H4 (cell line): ENCODE data around the gene MRTFA. TPM values are rescaled to one million over a fixed set of nuclear protein-coding genes. Genes with fewer than 3 reads are reported as not detected.
"Not testable (repeated sequence)": the region's sequence is repeated elsewhere in the genome, so short reads cannot be mapped to it uniquely, and the experiment has no call there.

Source experiments
- DNase-seq: peaks from one replicate; pipeline ENCODE4 v3.0.0-alpha.2; 2015; ENCODE audit warnings: low spot score
- total RNA-seq: library from RNA; depleted of rRNA; stranded (reverse); fragments of >200 nt; shearing (Covaris generic); gene quantifications from 2 replicates; pipeline ENCODE4 v1.2.3, GENCODE V29; 2014

MRTFA gene
- total RNA-seq, 1 experiment from 2014 or later = 20.5 TPM

DNA sequence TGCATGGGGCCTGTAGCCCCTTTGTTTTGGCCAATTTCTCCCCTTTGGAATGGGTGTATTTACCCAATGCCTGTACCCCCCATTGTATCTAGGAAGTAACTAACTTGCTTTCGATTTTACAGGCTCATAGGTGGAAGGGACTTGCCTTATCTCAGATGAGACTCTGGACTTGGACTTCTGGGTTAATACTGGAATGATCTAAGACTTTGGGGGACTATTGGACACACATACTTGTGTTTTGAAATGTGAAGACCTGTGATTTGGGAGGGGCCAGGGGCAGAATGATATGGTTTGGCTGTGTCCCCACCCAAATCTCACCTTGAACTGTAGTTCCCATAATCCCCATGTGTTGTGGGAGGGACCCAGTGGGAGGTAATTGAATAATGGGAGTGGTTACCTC lies 82.5 kb downstream of the MRTFA start:
- DNase-seq = not testable (repeated sequence)

DNA sequence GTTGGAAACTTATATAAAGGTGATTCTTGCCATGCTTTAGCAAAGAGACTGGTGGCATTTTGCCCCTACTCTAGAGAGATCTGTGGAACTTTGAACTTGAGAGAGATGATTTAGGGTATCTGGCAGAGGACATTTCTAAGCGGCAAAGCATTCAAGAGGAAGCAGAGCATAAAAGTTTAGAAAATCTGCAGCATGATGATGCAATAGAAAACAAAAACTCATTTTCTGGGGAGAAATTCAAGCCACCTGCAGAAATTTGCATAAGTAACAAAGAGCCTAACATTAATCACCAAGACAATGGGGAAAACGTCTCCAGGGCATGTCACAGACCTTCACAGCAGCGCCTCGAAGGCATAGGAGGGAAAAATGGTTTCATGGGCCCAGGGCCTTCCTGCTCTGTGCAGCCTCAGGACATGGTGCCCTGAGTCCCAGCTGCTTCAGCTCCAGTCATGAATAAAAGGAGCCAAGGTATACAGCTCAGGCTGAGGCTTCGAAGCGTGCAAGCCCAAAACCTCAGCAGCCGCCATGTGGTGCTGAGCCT lies 83.4 kb downstream of the MRTFA start:
- DNase-seq = no peak

DNA sequence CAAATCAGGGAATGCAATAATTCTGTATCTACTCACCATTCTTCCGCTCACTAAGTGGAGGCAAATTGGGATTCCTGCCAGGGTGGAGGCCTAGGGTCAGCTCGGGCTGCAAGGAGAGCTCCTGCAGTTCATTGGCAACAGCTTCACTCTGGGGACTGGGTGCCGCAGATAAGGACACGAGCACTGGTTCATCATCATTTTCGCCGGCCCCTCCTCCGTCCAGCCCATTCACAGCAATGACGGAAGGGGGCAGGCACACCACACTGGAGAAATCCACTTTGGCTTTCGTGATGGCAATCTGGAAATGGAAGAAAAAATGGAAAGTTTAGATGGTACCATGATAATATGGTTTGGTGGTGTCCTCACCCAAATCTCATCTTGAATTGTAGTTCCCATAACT lies 84.4 kb downstream of the MRTFA start:
- no peak for DNase-seq

DNA sequence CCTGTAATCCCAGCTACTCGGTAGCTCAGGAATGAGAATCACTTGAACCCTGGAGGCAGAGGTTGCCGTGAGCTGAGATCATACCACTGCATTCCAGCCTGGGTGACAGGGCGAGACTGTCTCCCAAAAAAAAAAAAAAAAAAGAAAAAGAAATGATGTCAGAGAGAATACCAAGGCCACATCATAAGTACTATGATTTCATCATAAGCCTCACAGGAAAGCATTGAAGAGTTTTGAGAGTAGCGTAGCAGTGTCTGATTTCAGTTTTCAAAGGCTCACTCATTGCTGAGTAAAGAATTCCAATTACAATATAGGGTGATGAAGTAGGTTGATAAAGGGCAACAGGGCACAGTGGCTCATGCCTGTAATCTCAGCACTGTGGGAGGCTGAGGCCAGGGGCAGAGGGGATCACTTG lies 88.8 kb downstream of the MRTFA start:
- DNase-seq = no peak

DNA sequence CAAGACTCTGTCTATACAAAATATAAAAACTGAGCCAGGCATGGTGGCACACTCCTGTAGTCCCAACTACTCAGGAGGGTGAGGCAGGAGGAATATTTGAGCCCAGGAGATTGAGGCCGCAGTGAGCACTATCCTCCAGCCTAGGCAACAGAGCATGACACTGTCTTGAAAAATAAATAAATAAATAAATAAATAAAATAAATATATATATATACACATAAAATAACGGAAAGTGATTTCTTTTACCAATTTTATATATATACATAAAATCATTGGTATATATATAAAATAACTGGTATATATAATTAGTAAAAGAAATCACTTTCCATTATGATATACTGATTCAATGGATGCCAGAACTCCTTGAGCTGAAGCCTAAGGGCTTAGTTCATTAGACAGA lies 91.8 kb downstream of the MRTFA start:
- DNase-seq = no peak

DNA sequence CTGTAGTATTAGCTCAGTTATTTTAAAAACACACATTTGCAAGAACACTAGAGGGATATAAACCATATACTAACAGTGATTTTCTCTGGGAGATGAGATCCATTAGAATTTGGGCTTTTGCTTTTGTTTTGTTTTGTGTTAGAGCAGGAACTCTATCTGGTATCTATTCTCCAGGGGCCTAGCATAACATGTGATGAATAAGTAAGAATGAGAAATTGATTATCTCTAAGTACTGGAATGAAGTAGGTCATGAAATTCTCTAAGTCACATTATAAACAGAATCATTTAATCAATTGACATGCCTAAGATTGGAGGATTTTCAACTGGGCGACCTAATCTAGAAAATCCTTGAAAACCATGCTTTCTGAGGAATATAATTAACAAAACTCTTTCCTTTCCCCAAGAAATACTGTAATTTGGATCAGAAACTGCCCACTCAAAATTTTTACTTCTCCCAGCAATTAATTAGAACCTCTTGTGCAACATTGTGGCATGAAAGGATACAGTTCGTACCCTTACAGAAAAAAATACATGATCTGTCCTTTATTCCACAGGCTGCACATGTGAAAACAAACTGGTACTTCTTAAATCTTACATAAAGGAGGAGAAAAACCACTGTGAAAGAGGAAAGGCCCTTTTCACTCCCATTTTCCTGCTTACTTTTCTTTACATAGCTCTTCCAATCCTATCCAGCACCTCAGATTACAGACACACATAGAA lies 93.5 kb downstream of the MRTFA start:
- DNase-seq = no peak

DNA sequence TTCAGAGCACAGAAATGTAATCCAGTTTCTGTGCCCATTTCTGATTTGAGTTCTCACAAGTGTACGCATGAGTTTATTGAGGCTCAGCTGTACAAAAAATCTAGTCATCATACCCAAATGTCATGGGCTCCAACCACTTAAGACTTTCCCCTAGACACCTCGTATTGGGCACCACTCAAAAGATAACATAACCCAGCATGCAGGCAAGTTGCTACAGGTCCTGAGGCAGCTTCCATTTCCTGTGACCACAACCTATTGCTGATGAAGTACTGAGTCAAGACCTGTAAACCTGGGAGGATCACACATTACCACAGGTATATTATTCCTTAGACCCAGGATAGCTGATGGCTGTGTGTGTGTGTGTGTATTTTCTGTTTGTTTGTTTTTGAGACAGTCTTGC lies 95.2 kb downstream of the MRTFA start:
- DNase-seq = no peak

DNA sequence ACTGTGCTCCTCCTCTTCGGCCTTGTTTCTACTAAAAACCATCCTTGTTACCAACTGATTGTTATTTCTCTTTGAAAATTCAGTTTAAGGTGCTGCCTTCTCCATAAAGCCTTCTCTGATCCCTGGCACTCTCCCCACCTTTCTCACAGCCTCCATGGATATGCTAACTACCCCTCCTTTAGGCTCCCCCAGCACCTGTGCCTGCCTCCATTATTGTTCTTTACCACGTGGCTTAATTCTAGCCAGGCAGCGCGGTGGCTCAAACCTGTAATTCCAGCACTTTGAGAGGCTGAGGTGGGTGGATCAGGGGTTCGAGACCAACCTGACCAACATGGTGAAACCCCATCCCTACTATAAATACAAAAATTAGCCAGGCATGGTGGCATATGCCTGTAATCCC lies 96.3 kb downstream of the MRTFA start:
- no peak for DNase-seq

DNA sequence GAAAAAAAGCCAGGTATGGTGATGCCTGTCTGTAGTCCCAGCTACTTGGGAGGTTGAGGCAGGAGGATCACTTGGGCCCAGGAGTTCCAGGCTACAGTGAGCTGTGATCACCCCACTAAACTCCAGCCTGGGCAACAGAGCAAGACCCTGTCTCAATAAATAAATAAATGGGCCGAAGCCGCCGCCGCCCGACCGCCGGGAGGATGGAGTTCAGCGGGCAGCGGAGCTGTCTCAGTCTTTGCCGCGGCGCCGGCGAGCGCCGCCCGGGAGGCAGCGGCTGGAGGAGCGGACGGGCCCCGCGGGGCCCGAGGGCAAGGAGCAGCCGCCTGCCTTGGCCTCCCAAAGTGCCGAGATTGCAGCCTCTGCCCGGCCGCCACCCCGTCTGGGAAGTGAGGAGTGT lies 100.4 kb downstream of the MRTFA start:
- not testable (repeated sequence) for DNase-seq

DNA sequence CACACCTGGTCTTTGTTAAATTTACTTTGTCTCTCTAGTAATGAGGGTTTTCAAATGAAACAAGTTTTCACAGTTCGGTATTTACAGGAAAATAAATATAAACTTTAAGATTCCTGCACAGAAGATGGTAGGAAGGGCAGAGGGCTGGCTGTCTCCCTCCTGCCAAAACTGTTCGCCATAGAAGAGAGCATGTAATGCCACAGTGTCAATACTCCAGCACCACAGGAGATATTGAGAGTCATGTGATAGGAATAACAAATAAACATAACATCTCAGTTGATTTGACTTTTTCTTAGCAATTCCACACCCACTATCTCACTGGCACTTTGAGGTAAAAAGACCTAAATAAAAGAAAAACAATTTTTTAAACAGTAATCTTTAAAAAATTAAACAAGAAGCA lies 100.9 kb downstream of the MRTFA start:
- DNase-seq = no peak

DNA sequence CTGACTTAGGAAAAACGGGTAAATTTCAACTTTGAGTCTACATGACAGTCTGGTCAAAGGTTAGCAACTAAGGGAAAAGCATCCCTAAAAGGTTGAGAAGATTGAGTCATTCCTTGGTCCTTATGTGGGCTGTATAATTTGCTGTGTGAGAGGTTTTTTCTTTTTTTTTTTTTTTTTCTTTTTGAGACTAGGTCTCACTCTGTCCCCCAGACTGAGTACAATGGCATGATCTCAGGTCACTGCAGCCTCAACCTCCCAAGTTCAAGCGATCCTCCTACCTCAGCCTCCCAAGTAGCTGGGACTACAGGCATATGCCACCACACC lies 101.4 kb downstream of the MRTFA start:
- DNase-seq = no peak

DNA sequence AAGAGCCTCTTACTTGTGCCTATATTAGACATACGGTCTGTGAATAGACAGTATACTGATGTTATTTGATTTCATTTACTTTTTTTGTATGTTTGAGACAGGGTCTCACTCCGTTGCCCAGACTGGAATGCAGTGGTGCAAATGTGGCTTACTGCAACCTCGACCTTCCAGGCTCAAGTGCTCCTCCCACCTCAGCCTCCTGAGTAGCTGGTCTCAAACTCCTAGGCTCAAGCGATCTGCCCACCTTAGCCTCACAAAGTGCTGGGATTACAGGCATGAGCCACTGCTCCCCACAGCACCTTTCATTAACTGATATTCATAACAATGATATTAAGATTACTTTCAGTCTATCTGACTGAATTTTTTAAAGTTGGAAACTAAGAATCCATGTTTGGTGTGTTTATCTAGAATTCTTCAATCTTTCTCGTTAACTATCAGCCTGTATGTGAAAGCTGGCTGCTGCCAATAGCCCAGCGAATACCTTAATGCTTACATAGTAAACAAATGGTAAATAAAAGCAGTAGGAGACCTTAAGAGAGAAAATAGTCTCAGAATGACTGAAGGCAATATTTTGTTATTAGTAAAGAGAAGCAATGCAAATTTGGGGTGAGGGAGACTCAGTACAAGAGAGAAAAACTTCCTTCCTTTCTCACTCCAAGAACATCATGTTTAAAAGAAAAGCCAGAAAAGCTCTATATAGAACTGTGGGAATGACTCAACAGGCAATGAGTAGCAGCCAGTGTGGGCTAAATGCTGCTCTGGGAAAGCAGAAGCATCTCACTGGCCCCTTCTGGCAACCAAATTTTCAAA lies 101.9 kb downstream of the MRTFA start:
- peak; percentile 25 for DNase-seq

DNA sequence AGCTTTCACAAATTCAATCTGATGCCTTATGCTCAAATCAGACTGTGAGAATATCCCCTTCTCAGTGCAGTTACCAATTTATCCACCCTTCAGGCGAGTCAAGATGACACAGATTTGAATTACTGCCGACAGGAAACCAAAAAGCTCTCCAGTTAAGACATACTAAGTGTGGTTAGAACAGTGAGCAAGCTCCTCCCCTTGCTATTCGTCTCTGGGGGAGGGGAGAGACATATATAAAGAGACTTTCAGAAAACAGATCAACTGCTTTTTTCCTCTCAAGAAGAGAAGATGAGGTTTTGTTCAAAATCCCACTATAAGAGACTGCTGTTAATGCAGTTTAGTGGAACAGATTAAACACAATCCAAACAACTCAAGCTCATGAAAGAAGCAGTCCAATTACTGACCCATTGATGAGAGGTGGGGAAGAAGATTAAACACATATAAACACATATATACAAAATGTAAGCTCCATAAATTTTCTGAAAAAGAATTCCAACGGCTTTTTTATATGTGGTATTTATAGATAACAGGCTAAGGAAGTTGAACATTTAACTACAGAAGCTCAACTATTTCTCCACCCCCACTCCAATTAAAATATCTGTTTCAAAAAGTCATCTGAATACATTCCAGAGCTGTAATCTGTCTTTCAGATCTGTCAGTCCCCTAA lies 102.7 kb downstream of the MRTFA start:
- peak; percentile 56 for DNase-seq

DNA sequence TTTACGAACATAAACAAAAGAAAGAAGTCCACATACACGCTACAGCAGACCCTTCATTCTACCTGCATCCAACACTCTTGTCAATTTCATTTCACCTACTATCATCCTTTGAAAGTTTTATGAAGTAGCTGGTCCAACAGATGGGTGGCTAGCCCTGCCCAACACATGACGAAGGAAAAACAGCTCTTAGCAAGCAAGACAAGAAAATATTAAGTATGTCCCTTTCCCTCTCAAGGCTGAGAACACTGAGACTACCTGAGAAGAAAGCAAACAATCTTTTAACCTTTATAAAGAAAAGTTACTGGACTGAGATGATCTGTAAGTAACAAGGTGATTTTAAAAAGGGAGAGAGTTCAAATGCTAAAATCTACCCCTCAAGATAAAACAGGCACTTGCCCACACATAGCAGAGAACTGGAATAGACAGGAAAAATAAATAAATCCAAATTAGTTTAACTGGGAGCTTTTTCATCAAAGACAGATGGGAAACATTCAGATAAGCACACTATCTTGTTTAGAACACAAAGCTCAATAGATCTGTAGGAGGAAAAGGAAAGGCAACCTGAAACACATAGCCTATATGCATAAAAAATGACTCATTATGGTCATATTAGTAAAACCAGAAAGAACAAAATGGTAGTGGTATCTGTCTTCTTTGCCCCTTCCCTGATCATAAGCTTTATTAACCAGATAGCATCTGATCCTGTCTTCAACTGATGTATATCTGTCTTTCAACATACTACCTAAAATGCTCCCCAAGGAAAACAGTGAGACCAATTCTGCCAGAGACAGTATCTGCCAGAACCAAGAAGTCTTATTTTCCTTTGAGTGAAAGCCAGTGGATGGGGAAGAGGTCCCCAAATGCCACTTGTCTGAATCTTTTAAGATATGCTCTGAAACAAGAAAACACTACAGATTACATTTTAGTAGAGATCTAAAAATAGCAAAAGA lies 104.3 kb downstream of the MRTFA start:
- DNase-seq = no peak

DNA sequence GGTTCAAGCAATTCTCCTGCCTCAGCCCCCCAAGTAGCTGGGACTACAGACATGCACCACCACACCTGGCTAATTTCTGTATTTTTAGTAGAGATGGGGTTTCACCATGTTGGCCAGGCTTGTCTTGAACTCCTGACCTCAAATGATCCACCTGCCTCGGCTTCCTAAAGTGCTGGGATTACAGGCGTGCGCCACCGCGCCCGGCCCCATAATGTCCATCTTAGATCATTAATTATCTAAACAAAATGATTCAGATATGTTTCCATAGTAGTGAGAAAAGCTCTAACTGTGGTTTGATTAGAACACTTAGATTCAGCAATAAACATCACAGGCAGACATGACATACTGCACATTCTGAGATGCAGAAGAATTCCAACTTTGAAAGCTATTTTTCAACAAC lies 106.1 kb downstream of the MRTFA start:
- not testable (repeated sequence) for DNase-seq

DNA sequence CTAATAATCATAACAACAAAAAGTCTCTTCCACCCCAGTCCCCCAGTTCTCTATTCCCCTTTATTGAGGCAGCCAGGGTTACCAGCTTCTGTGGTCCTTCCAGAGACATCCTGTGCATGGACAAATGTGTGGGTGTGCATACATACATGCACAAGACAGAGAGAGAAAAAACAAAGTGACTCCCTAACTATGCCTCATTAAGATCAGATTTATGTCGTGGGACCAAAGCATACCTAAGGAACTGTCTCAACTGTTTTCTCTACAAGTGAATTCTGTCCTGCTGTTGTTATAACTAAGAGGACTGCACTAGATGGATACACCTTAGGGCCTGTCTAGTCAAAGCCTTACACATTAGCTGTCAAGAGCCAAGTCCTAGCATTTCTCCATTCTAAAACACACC lies 106.7 kb downstream of the MRTFA start:
- no peak for DNase-seq

DNA sequence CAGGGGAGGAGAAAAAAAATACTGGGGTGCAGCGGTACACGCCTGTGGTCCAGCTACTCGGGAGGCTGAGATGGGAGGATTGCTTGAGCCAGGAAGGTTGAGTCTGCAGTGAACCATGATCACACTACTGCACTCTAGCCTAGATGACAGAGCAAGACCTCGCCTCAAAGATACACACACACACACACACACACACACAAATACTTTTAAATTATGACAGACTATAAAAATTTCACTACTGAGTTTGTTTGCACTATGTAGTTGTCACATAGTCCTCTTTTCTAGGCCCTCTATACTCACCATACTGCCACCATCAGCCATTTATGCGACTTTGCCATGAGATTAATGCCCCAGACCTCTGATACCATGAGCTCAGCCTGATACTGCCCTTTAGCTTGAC lies 109.6 kb downstream of the MRTFA start:
- DNase-seq = no peak

DNA sequence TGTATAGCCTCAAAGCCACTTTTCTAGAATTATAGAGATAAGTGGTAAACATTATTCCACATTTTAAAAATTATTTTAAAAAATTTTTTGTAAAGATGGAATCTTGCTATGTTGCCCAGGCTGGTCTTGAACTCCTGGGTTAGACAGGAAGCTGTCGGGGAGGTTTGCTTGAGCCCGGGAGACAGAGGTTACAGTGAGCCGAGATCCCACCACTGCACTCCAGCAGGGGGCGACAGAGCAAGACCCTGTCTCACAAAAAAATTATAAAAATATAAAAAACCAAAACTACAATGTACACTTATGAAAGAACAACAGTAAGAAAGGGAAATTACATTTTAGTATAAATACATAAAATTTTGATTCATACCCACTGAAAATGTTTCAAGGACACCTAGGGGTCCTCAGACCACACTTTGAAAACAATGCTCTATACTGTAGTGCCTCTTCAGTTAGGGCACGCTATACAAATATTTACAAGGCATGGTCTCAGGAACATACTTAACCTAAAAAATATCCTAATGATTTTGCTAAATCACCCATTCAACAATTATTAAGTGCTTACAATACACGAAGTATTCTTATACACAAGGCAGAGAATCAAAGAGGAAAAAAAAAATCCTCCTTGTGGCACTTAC lies 111.2 kb downstream of the MRTFA start:
- DNase-seq = peak; percentile 31

DNA sequence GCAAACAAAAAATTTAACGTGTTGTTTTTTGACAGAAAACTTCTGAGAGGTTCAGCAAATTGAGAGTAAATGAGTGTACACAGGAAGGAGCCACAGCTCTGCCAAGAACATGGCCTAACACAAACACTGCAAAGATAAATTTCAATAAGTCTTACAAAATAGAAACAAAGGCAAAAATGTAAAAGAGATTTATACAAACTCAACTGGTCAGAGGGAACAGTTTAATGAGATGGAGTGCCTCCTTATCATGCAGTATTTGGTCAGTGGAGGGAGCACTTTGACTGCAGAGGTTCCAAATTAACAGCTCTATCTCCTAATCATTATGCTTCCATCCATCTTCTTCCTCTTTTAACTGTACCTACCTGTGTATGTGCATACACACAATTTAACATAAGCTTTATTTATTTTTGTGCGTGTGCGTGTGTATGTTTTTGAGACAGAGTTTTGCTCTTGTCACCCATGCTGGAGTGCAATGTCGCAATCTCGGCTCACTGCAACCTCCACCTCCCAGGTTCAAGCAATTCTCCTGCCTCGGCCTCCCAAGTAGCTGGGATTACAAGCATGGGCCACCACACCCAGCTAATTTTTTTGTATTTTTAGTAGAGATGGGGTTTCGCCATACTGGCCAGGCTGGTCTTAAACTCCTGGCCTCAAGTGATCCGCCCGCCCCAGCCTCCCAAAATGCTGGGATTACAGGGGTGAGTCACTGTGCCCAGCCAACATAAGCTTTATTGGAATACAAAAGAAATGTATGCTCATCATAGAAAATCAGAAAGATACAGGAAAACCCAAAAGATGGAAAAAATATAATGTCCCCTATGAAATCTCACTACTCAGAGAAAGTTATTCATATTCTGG lies 111.9 kb downstream of the MRTFA start:
- DNase-seq = no peak

DNA sequence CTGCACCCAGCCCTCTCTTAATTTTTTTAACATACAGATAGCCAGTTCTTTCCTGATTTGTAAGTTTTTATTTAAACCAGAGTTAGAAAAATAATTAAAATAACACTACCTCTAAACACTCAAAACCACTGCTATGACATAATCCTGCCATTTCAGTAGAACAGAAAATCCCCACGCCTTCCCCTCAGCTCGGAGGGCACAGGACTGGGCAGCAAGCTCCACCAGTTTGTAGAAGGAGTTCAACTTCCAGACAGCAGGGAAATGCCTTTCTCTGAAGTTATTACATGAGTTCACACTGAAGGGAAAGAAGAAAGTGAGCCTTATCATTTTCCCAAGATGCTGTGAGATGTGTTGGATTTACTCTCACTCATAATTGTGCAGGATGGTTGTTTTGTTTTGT lies 114.4 kb downstream of the MRTFA start:
- DNase-seq = no peak
